BJ (cell line): ENCODE data around the gene VWA2. TPM values are rescaled to one million over a fixed set of nuclear protein-coding genes. Genes with fewer than 3 reads are reported as not detected.

Experiments used
- CTCF ChIA-PET: fragments of 350-600 bp; formaldehyde crosslinking; extraction: SDS; loops from one replicate; lab custom pipeline; 2021; ENCODE audit warnings: antibody characterized with exemption, inconsistent platforms; lab: Yijun Ruan, JAX
- POLR2A ChIA-PET: fragments of 300-600 bp; sonication (Branson Sonifier 250); formaldehyde crosslinking; extraction: SDS; loops from one replicate; lab custom pipeline; 2021; ENCODE audit warnings: antibody characterized with exemption; lab: Charles Lee
- DNase-seq: peaks from one replicate; pipeline ENCODE4 v3.0.0-alpha.2; 2011; ENCODE audit warnings: low read depth
- H3K27me3 ChIP-seq: 2 replicates; pipeline ENCODE4 v1.6.0; 2011; ENCODE audit warnings: low read length; ENCODE audit not compliant: control insufficient read depth, insufficient read depth
- H3K36me3 ChIP-seq: 2 replicates; pipeline ENCODE4 v1.5.1; 2011; ENCODE audit warnings: low read length; ENCODE audit not compliant: control insufficient read depth, insufficient read depth
- H3K4me3 ChIP-seq: 2 replicates; pipeline ENCODE4 v1.5.1; 2011; ENCODE audit warnings: low read depth, mild to moderate bottlenecking, control low read depth, low read length
- polyA plus RNA-seq: library from polyadenylated mRNA; depleted of rRNA; stranded (reverse); fragments of >200 nt; gene quantifications from 2 replicates; pipeline ENCODE4 v1.2.3, GENCODE V29; 2011
- TF ChIP-seq, protein P1 (sequence below): IDR thresholded peaks from 2 replicates; pipeline ENCODE4 v1.5.1; 2011; ENCODE audit warnings: low read depth, mild to moderate bottlenecking, control low read depth, inconsistent platforms, low read length, moderate library complexity; ENCODE audit not compliant: insufficient read depth

VWA2 gene
- polyA plus RNA-seq, 1 experiment: 0.07 TPM

DNA sequence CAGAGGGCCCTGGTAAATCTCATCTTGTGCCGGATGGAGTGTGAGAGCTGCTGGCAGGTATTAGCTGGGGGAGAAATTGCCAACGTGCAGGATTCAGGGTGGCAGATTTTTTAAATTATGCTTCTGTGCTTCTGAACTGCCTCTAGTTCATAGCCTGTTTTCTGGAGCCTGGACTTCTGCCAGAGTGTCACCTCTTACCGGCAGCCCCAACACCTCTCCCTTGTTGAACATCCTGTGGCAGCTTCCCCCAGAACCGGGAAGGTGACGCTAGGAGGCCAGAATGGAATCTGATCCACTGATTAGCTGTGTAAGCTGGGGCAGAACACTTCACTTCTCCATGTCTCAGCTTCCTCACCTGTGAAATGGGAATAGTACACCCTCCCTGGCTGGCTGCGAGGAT lies 5.1 kb downstream of the VWA2 start:
- ChIA-PET CTCF (no interaction called here), POLR2A (no interaction called here)
- no peak for DNase-seq
- TF ChIP-seq, protein P1, sequence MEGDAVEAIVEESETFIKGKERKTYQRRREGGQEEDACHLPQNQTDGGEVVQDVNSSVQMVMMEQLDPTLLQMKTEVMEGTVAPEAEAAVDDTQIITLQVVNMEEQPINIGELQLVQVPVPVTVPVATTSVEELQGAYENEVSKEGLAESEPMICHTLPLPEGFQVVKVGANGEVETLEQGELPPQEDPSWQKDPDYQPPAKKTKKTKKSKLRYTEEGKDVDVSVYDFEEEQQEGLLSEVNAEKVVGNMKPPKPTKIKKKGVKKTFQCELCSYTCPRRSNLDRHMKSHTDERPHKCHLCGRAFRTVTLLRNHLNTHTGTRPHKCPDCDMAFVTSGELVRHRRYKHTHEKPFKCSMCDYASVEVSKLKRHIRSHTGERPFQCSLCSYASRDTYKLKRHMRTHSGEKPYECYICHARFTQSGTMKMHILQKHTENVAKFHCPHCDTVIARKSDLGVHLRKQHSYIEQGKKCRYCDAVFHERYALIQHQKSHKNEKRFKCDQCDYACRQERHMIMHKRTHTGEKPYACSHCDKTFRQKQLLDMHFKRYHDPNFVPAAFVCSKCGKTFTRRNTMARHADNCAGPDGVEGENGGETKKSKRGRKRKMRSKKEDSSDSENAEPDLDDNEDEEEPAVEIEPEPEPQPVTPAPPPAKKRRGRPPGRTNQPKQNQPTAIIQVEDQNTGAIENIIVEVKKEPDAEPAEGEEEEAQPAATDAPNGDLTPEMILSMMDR: no peak
- H3K36me3 ChIP-seq: no peaks in the 10 kb centered on the region
- no peak overlapping the region for H3K4me3 ChIP-seq
- peaks cover 30% of the 10 kb centered on the region for H3K27me3 ChIP-seq

DNA sequence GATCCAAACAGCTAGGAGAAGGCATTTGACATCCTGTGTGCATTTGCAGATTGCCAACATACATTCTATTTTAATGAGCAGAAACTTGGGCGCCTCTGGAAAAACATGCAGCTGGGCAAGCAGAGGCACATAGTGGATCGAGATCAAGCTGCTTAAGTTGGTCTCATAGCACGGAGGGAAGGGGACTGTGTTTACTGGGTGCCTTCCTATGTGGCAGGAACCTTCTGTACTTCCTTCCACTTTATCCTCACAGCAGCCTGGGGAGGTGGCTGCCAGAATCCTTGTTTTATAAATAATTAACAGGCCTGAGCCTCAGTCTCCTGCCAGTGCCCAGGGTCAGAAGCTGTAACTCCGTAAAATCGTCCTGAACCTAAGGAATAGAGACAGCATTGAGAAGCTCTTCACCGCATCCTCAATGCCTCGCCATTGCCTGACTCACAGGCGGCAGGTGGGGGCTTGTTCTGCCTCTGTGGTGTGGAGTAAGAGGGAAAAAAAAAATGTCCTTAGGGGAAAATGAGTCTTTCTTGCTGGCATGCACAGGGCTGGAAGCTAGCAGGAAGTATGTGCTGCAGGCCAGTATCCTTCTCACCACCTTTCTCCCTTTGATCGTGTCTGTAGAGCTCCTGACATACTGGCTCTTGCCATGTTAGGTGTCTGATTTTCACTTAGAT lies 6.2 kb downstream of the VWA2 start:
- TF ChIP-seq, protein P1: no peak
- peaks cover 23% of the 10 kb centered on the region for H3K27me3 ChIP-seq
- no peaks in the 10 kb centered on the region for H3K36me3 ChIP-seq
- H3K4me3 ChIP-seq: no peak overlapping the region
- DNase-seq: no peak
- CTCF ChIA-PET: interaction anchor here (0.7 kb wide), 1 partner anchor 35 kb away, joined by 3 read pairs; no protein-coding TSS in a partner anchor
- POLR2A ChIA-PET: no interaction called here

DNA sequence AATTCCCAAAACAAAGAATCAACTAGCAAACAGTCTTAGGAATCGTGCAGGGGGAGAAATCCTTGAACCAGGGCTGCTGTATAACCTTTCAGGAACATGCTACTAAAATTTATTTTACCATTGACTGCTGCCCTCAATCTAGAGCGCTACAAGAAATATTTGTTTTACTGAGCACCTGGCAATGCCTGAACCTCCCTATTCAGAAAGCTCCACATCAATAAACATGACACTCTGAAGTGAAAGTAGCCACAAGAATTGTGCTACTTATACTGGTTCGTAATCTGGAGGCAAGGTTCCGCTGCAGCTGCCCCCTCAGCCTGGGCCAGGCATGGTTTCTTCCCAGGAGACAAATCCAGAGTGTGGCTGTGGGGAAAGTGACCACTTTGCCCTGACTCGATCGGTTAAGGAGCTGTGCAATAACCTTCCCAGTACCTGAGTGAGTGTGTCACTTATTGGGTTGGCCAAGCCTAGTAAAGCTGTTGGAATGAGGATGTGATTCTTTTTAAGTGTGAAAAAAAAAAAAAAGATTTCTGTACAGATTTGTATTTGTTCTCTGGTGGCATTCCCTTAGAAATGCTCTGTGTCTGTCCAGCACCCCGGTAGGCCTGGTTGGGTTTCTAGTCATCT lies 7.7 kb downstream of the VWA2 start:
- ChIA-PET CTCF (no interaction called here), POLR2A (no interaction called here)
- Histone ChIP-seq H3K36me3 (no peaks in the 10 kb centered on the region), H3K4me3 (no peak overlapping the region), H3K27me3 (peaks cover 15% of the 10 kb centered on the region)
- DNase-seq: no peak
- TF ChIP-seq, protein P1: no peak

DNA sequence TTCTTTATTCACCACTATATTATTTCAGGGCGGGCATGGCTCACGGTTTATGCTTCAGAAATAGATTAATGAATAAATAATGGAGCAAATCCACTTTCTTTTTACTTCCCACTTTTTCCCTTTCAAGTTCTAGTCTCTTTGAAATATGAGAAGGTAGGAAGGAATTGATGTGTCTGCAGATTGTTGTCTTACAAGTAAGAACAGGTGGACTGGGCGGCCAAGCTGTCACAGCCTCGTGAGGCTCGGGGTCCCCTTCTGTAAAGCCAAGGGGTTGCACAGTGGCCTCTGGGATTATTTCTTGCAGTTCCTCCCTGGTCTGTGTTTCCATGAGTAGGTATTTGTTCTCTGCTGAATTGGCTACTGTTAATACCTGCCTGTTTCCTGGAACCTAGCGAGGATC lies 11.2 kb downstream of the VWA2 start:
- ChIA-PET CTCF (no interaction called here), POLR2A (no interaction called here)
- TF ChIP-seq, protein P1: no peak
- H3K36me3 ChIP-seq: no peaks in the 10 kb centered on the region
- H3K4me3 ChIP-seq: no peak overlapping the region
- DNase-seq: no peak
- no peaks in the 10 kb centered on the region for H3K27me3 ChIP-seq

DNA sequence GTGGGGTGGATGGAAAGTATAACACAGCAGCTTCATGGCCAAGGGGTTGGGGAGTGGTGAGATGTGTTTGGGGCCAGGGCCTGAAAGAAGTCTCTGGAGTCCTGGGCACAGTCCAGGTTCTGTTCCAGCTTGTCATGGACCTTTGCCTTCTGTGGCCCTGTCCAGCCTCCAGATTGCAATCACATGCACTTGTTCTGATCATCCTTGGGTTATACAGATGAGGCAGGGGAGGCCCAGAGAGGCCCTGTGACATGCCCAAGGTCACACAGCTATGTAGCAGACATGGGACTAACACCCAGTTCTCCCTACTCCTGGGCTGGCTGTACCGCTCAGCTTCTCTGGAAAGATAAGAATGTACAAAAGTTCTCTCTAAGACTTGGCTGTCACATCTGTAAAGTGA lies 11.7 kb downstream of the VWA2 start:
- DNase-seq: no peak
- Histone ChIP-seq H3K36me3 (no peaks in the 10 kb centered on the region), H3K27me3 (no peaks in the 10 kb centered on the region), H3K4me3 (no peak overlapping the region)
- POLR2A ChIA-PET: no interaction called here
- CTCF ChIA-PET: interaction anchor here (1.0 kb wide), 1 partner anchor 53 kb away, joined by 4 read pairs; no protein-coding TSS in a partner anchor
- TF ChIP-seq, protein P1: no peak
